Limb (tissue), 2 donors: ENCODE data around the gene VSIG2.
"Not testable (repeated sequence)": the region's sequence is repeated elsewhere in the genome, so short reads cannot be mapped to it uniquely, and the experiment has no call there.

ENCODE experiments used
- DNase-seq, 2 donors: peaks; one replicate each; pipeline ENCODE4 v3.0.0-alpha.2; 2016; ENCODE audit errors: extremely low spot score in 2 of 2

VSIG2 gene, protein sequence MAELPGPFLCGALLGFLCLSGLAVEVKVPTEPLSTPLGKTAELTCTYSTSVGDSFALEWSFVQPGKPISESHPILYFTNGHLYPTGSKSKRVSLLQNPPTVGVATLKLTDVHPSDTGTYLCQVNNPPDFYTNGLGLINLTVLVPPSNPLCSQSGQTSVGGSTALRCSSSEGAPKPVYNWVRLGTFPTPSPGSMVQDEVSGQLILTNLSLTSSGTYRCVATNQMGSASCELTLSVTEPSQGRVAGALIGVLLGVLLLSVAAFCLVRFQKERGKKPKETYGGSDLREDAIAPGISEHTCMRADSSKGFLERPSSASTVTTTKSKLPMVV

DNA sequence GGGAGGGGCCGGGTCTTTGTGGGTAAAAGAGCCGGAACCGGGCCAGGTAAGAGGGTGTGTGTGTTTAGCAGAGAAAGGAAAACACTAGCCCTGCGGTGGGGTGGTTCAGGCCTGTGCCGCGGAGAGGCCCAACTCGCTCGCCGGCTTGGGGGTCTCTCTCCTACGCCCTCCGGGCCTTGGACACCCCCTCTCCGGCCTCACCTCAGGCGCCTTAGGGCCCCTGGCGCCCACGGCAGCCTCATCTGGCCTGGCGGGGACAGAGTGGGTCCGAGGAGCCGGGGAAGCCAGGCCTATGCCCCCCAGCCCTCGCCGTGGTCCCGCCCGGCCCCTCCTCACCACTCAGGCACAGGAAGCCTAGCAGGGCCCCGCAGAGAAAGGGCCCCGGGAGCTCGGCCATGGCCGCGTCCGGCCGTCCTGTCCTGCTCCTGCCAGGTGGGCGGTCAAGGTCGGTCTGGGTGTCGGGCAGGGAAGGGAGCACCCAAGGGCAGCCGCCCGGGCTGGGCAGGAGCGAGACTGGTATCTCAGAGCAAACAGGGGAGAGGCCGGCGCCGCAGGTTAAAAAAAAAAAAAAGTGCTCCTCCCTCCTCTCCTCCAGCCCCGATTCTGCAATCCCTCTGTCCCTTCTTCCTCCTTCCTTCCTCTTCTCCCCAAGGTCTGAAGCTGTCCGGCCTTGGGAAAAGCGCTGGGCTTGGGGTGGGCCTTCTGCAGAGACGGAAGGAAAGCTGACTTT lies at the start of gene VSIG2:
Gene VSIG2 (minus strand): TSS at position 515 of the 730 bp plus-strand sequence. CDS start 118 bp downstream, at position 397.
- no peak for DNase-seq

DNA sequence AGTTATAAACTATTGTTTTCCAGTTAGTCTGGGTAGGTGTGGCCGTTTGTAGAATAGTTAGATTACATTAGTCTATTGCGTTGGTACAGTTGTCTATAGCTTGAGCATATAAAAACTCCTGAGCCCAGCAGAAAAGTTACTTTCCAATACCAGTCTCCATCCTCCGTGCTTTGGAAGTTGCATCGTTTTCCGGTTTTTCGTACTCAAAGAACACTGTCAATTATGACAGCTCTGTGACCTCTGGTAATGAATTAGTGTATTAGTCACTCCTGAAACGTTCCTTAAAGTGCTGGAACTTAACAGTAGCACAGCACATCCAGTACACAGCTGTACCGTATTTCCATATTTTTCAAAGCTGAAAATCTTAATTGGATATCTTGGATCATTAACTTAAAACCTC lies 49.0 kb upstream of the VSIG2 start:
- peak in 1 of 2 donors; percentile 15 for DNase-seq

DNA sequence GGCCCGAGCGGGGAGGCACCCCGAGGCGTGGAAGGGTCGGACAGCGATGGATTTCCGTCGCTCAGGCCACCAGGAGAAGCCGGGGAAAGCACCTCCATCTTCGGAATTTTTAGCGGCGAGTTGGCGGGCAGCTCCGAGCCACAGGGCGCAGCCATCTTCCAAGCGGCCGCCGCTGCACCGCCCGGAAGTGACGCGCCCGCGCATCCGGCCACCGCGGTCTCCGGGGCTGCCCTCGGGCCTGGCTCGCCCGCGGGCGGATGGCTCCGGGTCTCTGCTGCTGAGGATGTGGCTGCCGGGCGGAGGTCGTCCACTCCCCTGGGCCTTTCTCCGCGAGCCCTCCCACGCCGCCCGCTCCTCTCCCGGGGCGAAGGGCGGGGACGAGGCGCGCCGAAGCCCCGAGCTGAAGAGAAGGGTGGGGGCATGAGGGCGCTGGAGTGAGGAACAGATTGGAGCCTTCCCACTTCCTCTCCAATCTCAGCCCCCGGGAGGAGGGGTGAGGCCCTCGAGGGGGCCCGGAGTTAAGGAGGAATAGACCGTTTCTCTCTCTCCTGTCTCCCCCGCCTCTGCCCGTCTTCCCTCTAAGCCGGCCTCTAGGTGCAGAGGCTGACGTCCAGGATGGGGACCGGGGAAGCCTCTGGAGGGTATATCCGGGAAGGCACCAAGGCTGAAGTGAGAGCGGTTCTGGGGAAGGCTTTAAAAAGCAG lies 48.3 kb upstream of the VSIG2 start, which contains the start of gene MSANTD2:
Gene MSANTD2 (minus strand): TSS at position 181 of the 704 bp plus-strand sequence. CDS start 26 bp downstream, at position 155.
- DNase-seq = peak; percentile 89 to 93

DNA sequence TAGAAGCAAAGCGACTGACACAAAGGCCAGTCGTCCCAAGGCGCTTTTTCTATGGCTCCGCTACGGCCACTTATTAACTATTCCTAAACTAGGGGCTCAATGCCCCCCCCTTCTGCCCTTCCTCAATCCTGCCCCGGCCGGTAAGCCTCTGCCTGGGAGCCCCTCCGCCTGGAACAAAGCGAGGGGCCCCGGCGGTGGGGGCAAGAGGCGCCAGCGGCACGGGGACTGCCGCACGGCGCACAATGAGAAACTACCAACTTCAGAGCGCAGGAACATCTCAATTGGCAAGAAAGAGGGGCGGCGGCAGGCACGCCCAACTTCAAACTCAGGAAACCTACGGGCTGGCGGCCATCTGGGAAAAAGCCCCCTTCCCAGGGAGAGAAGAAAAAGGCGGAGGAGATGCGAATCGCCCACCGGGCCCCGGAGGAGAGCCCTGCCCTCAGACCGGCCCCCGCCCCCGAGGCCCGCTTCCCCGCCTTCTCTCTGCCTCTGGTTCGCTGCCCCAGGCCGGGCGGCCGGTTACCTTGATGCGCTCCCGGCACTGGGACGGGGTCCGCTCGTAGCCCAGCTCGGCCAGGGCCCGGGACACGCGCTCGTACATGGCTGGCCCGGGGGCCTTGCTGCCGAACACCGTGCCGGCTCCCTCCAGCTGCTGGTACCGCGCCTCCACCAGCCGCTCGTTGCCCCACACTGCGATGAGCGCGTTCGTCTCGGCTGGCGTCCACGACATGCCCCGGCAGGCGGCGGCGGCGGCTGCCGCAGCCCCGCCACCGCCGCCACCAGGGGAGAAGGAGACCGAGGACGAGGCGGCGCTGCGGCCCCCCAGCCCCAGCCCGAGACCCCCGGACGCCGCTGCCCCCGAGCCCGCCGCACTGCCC lies 47.5 kb upstream of the VSIG2 start:
- DNase-seq = peak; percentile 6 to 71

DNA sequence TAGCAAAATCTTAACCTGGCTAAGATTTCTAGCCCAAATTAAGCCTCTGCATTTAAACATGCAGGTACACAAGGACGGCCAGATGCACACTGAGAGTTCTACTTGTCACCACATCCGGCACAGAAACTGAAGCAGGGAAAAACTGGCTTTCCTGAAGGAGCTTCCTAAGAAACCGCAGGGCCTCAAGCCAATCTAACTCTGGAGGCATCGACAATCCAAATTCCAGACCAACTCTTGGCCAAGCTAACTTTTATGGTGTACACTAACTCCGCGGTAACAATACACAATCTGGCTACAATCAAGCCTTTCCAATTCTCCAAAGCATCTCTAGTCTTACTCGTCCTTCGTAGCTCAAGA lies 46.9 kb upstream of the VSIG2 start:
- peak; percentile 32 to 42 for DNase-seq

DNA sequence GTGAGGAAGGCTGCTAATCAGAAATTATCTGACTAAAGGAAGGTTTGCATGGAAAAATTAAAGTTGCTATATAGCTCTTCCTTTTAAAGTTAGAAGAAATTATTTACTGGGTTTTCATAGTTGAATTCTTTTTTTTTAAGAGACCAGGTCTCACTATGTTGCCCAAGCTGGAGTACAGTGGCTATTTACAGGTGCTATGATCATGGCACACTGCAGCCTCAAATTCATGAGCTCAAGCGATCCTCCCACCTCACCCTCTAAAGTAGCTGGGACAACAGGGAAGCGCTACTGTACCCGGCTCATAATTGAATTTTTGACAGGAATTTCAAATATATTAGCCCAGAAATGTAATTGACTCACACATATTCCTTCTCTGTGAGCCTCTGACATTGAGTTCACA lies 44.3 kb upstream of the VSIG2 start:
- no peak for DNase-seq

DNA sequence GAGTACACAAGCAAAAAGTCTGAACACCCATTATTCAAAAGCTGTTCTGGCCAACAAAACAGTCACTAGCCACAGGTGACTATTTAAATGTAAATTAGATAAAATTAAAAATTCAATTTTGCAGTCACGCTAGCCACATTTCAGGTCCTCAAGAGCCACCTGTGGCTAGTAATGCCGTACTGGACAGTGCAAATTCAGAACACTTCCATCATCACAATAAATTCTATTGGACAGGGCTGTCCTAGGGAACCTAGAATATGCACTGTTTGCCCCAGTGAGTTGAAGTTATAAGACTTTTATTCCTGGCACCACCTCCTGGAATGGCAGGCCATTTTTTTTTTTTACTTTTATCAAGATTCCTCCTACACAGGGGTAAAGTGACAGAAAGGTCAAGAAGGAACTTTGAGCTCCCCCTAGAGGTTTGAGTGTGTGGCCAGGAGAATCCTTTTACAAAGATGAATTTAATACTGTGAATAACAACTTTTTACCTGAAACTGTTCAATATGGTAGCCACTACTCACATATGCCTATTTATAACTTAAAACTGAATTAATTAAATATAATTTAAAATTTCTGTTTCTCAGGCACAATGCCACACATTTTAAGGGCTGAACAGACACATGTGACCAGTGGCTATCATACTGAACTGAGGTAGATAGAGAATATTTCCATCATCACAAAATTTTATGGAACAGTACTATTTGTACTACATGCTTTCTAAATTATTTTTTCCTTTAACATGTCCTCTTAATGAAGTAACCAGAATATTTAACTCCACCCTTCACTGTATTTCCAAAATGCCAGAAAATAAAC lies 41.6 kb upstream of the VSIG2 start:
- peak in 1 of 2 donors; percentile 2 for DNase-seq

DNA sequence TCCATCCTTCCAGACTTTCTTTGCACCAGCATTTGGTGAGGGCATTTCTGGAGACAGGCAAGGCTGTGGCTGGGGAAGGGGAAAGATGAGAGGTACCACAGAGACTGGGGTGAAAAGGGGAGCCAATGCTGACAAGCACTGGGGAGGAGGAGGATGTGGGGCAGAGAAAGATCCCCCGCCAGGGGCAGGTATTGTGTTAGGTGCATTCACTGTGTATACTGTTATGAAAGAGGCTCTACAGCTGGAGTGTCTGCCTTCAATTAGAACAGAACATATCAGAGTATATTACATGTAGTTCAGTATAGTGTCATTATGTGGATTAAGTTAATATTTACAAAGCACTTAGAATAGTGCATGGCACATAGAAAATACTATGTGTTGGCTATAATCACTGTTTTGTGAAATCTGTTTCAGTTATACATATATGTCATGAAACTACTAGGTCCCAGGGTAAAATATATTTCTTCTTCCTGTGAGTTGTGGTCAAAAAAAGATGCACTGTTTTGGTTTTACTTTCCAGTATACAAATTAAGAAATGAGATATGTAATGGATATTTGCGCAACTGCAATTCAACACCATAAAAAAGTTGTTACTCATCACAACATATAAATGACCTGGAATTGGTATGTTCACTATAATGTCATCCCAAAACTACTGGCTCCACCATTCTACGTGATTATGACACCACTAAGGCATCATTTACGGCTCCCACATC lies 39.7 kb upstream of the VSIG2 start:
- DNase-seq = no peak

DNA sequence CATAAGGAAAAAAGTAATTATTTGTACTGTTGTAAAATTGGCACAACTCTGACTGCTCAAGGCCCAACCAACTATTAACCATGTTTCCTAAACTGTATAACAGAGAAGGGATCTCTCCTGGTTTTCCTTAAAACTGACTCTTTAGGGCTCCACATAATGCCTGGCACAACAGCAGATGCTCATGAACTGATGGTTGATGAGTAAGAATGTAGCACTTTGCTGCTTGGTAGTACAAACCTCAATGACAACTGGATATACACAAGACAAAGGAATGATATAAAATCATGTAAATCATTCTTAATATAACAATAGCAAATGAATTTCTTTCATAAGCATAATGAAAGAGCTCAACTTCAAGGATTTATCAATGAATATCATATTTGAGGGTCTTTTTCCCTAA lies 36.5 kb upstream of the VSIG2 start:
- DNase-seq = no peak

DNA sequence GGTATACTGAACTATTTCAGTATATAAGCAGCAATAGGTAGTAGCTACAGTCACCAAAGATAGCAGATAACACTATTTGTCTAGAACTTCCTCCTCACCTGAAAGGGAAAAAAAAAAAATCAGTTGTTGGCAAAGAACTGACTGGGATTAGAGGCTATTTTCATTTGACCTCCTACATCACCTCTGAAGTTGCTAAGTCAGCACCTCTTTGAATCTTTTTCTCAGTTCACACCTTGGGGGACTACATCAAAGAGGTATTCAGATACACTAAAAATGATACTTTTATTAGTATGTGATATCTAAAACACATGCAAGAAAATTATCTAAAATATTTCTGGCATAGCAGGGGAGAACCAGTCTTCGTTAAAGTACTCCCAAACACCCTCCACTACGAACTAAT lies 32.0 kb upstream of the VSIG2 start:
- no peak for DNase-seq

DNA sequence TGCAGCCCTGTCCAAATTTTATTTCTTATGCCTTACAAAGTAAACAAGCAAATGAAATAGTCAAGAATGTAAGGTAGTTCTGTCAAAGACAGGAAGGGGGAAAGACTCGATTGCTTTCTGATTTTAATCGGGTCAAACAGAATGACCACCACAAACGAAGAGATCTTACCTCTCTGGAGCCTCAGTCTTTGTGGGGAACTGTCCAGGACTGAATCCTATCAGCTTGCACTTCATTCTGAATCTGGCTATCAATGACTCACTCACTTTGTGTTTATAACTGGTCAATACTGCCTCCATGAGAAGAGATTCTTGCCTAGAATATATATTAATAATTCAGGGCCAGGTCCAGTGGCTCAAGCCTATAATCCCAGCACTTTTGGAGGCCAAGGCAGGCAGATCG lies 30.9 kb upstream of the VSIG2 start:
- DNase-seq = no peak

DNA sequence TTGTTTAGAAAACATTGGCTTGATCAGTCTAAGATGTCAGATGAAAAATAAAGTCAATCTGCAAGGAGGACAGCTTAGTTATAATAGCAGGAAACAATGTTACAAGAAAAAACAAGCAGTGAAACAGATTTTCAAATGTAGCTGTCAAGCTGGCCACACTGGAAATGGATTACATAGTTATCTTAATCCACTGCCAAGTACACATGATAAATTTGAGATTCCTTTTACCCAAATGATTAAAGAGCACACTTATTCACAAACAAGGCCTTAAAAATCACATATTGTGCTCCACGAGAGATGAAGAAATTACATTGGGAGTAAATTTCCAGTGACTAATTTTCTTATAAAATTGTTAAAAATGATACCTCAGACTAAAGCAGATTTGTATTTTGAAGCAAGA lies 27.5 kb upstream of the VSIG2 start:
- DNase-seq = no peak

DNA sequence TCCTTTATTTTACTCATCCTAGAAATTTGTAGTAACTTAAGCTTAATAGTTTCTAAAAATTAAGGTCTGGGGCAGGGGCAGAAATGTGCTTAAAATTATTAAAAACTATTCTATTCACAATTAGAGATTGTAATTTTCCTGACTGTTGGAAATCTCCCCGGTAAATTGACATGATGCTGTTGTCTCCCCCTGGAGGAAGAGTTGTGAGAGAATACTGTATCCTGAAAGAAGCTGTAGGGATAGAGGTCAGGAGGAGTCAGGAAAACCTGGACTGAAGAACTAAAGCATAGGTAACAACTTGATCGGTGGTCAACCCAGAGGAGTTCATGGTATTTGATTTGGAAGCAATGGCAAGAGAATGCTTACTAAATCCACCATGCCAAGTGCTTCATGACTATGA lies 26.2 kb upstream of the VSIG2 start:
- DNase-seq = no peak

DNA sequence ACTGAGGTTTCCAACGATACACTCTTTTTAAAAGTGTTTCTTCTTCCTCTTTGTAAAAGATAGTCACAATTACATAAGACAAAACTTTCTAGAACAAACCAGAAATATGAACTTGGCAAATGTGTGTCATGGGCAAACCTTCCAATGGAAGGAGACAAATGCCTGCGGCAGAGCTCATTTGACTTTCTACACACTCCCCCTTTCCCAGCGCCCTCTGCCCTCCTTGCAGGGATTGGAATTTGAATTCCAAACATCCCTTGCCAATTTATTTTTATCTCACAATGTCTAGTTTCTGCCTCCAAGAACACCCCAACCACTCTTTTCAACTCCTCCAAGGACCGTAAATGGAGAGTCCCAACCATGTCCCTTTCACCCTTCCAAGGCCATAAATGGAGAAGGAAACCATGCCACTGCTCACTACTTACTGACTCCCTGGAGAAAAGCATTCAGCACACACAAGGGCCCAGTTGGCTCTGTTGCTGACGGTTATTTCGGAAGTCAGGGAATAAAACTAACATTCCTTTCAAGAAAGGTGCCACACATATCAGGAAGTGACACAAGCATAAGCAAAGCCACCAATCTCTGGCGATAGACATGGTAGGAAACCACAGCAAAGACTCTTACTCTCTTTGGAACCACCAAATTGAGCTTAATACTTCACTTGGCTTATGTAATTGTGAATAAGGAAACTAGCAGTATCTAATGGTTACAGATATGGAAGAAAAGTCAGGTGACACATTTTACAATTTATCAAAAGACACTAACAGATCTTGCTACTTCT lies 25.0 kb upstream of the VSIG2 start:
- no peak for DNase-seq

DNA sequence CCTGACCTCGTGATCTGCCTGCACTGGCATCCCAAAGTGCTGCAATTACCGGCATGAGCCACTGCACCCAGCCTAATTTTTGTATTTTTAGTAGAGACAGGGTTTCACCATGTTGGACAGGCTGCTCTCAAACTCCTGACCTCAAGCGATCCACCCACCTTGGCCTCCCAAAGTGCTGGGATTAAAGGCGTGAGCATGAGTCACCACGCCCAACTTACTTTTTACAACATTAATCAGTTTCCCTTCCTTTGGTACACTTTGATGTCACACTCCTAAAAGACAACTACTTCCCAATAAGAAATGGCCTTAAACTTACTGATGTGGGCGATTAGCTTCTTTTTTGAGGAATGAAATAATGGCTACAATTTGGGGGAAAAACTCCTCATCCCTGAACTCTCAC lies 18.9 kb upstream of the VSIG2 start:
- DNase-seq = not testable (repeated sequence)

DNA sequence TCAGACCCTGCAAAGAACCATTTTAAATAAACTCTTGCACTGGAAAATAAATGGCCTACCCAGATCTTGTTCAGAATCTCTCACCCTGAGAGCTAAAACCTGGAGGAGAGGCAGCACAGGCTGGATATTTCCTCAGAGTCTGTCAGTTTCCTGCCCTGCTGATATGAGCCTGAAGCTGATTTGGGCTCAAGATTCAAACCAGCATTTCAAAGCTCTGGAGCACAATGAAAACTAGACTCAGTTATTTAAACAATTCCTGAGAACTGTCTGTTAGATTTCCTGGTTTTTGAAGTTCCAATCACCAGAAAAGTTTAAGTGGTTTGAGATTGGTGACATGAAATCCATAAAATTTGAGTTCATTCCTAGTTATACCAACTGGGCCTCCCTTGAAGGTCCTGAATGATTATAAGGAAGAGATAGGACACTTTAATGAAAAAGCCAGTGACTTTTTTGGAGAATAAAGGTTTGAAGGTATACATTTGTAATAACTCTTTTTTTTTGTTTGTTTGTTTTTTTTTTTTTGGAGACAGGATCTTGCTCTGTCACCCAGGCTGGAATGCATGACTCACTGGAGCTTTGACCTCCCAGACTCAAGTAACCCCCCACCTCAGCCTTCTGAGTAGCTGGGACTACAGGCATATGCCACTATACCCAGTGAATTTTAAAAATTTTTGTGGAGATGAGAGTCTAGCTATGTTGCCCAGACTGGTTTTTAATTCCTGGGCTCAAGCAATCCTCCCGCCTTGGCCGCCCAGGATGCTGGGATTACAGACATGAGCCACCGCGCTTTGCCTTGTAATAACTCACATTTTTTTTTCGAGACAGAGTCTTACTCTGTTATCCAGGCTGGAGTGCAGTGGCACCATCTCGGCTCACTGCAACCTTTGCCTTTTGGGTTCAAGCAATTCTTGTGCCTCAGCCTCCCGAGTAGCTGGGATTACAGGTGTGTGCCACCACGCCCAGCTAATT lies 18.0 kb upstream of the VSIG2 start:
- DNase-seq = no peak

DNA sequence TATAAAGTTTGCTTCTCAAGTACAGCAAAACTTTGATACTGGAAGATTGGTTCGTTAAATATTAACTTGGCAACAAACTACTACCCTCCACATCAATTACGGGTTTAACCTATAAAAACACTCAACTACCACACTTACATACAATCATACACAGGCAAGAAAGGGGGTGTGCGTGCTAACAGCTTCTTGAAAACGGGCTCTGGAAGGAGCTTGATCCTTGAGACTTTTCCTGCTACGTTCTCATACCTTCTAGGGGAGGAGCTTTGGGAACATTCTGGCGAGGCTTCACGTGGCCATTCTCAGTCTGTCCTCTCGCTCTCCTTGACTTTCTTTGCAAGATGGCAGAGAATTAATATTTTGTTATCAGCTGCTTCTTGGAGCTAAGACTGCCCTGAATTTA lies 16.9 kb upstream of the VSIG2 start:
- no peak for DNase-seq

DNA sequence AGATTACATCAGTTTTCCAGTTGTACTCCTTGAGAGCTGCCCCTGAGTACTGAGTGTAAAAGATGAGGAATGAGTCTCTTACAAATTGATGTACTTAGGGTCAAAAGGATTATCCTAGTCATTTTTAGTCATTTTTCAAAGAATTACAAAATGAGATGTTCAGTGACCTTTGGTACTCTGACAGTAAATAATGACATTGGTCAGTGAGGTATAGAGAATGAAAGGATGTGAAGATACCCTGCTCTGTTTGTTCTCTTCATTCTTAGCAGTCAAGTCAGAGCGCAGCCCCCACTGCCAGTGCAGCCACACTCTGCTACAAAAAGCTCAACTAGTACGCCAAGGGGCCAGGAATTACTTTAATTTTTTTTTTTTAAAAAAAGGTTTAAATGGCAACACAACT lies 14.1 kb upstream of the VSIG2 start:
- DNase-seq = no peak
